GM12878 (cell line): ENCODE measurements around the gene ACTG1. TPM values are rescaled to one million over a fixed set of nuclear protein-coding genes. Genes with fewer than 3 reads are reported as not detected.

Source experiments
- ATF7 ChIP-seq: fragments of 450-650 bp; IDR thresholded peaks from 2 replicates; pipeline ENCODE4 v1.6.1; 2016; ENCODE audit warnings: low read depth, mild to moderate bottlenecking
- CEBPZ ChIP-seq: fragments of 150-350 bp; IDR thresholded peaks from 2 replicates; pipeline ENCODE4 v1.6.1; 2016; ENCODE audit warnings: low read depth, low read length
- EP300 ChIP-seq, 2 experiments: fragments of 150-350 bp in 1 of 2; IDR thresholded peaks; 2 replicates each; pipeline ENCODE4 v1.6.1; 2011 to 2012; ENCODE audit warnings: low read depth in 2 of 2, low read length in 2 of 2, borderline replicate concordance in 1 of 2, improper control_type of control experiment in 1 of 2, inconsistent platforms in 1 of 2; ENCODE audit not compliant: control insufficient read depth in 1 of 2
- IKZF1 ChIP-seq: fragments of 450-650 bp; conservative IDR thresholded peaks from 2 replicates; pipeline ENCODE4 v1.6.1; 2017; ENCODE audit warnings: antibody characterized with exemption, mild to moderate bottlenecking
- MLLT1 ChIP-seq: fragments of 450-650 bp; IDR thresholded peaks from 2 replicates; pipeline ENCODE4 v1.6.1; 2016; ENCODE audit warnings: mild to moderate bottlenecking
- NR2F1 ChIP-seq: fragments of 450-650 bp; conservative IDR thresholded peaks from 2 replicates; pipeline ENCODE4 v1.6.1; 2017; ENCODE audit warnings: mild to moderate bottlenecking
- TCF3 ChIP-seq: IDR thresholded peaks from 2 replicates; pipeline ENCODE4 v1.6.1; 2012; ENCODE audit warnings: low read depth, mild to moderate bottlenecking, low read length, borderline replicate concordance; ENCODE audit not compliant: insufficient read depth
- TCF7 ChIP-seq: IDR thresholded peaks from 2 replicates; pipeline ENCODE4 v1.6.1; 2014; ENCODE audit warnings: antibody characterized with exemption, borderline replicate concordance
- ZNF24 ChIP-seq: fragments of 450-650 bp; IDR thresholded peaks from 2 replicates; pipeline ENCODE4 v1.6.1; 2017; ENCODE audit warnings: antibody characterized with exemption, mild to moderate bottlenecking
- ZNF592 ChIP-seq: fragments of 450-650 bp; IDR thresholded peaks from 2 replicates; pipeline ENCODE4 v1.6.1; 2017; ENCODE audit warnings: mild to moderate bottlenecking, moderate library complexity
- ZSCAN29 ChIP-seq: fragments of 450-650 bp; IDR thresholded peaks from 2 replicates; pipeline ENCODE4 v1.6.1; 2017; ENCODE audit warnings: mild to moderate bottlenecking, moderate library complexity
- polyA plus RNA-seq, 11 experiments: library from polyadenylated mRNA; depleted of rRNA in 4 of 11; unstranded in 6 of 11; stranded (reverse) in 5 of 11; fragments of >200 nt; fragmentation: Nextera tagmentation in 4 of 11; fragmentation: Illumina TruSeq in 1 of 11; extraction: Ambion mirVana in 4 of 11; extraction: Trizol in 1 of 11; gene quantifications; 1 replicate in 1 of 11; 2 replicates in 10 of 11; pipeline versions ENCODE4 v1.2.1 to v1.2.3, GENCODE V29; 2011 to 2016; ENCODE audit warnings: inconsistent platforms in 2 of 11, missing spikeins in 2 of 11, low read depth in 1 of 11
- total RNA-seq, 4 experiments: library from RNA; depleted of rRNA in 3 of 4; stranded (reverse); fragments of >200 nt in 3 of 4; fragmentation: Illumina TruSeq in 1 of 4; extraction: Trizol in 1 of 4; gene quantifications; 2 replicates each; pipeline versions ENCODE4 v1.2.1 to v1.2.3, GENCODE V29; 2013 to 2021

Gene ACTG1
- total and polyA plus RNA-seq, 10 of the 15 experiments (the other 5 are each of a cell fraction or from before 2014, with no cell fraction given): 810 to 6,105 (median 3,650) TPM

DNA sequence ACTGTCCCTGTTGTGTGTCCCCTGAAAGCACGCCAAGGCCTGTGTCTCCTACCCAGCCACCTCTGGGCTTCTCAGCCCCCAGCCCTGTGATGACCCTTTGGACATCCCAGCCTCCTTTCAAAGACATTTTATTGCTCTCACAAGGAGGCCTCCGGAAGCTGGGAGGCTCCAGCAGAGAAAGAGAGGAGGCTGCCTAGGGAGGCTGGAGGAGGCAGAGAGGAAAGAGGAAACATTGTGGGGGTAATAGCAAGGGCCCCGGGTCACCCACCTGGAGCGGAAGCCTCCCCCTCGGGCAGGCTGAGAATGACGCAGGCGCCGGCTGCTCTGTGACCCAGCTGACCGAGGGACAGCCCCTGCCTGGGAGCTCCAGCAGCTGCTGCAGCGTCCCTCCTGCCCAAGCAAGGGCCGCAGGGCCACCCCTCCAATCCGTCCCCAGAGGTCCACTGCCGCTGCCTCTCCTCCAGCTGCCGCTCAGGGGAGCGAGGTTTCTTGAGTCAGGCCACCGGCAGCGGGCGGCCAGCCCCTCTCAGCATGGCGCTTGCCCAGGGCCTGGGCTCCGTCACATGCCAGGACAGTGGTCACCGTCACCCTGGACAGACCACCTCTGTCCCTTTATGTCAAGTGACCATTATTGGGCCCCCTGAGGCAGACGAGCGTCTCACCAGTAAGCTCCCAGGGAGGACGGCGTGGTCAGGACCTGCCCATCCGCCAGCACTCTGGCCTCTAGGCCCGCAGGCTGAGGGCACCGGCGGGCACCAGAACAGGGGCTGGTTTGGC, 29.3 kb downstream of the ACTG1 start (continued):
- TF ChIP-seq TCF3: peak; percentile 93
- 0 out of 2 replicates have a peak, but pooled peaks have one; percentile 24 for TF ChIP-seq IKZF1
- TF ChIP-seq TCF7: no peak
- TF ChIP-seq ATF7: 0 out of 2 replicates have a peak, but pooled peaks have one; percentile 12
- no peak for TF ChIP-seq CEBPZ
- no peak for TF ChIP-seq ZNF592
- TF ChIP-seq NR2F1: peak; percentile 87
- TF ChIP-seq ZSCAN29: no peak
- TF ChIP-seq MLLT1: no peak
- 0 out of 4 replicates have a peak, but pooled peaks of 1 of the 2 experiments have one; percentile 6 for TF ChIP-seq EP300 (IDR thresholded peaks at IDR 0.05; ENCODE audit: borderline replicate concordance in 1 of 2, control insufficient read depth in 1 of 2, low read depth in 2 of 2, low read length in 2 of 2)
- no peak for TF ChIP-seq ZNF24
- TF ChIP-seq, all 136 proteins: peak for 12
